ENCODE data around the gene EPN3. TPM values are rescaled to one million over a fixed set of nuclear protein-coding genes. Genes with fewer than 3 reads are reported as not detected.

The EPN3 gene
- total RNA-seq, 1 experiment from 2014 or later = 17.8 TPM

DNA sequence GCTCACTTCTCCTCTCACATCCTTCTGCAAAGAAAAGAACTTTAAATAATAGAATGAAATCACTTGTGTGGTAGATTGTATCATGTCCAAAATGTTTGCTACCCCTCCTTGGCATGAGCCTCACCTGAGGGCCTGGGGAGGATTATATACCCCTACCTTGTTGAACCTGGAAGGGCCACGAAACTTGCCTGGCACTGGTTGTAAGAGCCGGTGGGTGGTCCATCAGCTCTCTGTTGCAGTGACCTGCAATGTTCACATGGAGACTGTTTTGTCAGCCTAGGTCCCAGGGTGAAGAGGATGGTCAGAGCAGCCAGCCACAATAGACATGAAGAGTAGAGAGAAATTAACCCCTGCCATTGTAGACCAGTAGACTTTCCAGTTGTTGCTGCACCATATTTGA is 43.7 kb upstream of the EPN3 start:
- BruUV-seq (replicated peaks) = no TSS peak
- no peak for ATAC-seq
- POLR2A ChIA-PET = no interaction called here

DNA sequence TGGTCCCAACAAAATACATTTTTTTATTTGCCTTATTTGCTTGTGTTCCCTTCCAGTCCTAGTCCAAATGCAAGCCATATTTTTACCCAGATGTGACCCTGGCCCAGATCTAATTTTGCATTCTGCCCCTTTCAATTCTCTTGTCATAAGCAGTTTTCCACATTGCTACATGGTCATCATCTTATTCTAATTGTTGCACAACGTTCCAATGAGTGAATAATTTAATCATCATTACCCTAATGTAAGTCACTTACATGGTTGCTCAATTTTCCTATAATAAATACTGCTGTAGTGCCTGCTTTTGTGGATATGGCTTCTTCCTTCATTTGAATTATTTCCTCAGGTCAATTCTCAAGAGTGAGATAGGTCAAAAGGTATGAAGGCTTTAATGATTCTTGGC is 41.0 kb upstream of the EPN3 start:
- Histone ChIP-seq H3K9ac (ENCODE audit: low read length) (no peak overlapping the region), H3K36me3 (ENCODE audit: control insufficient read depth in 1 of 2, insufficient read depth in 2 of 2, low read length in 2 of 2) (no peaks in the 10 kb centered on the region), H3K4me3 (replicated peaks in 1 of 2; ENCODE audit: low read depth in 1 of 2, low read length in 2 of 2) (no peak overlapping the region), H3K9me2 (ENCODE audit: insufficient read depth) (no peaks in the 10 kb centered on the region), H3K4me2 (ENCODE audit: low read length) (no peak overlapping the region), H3K27ac (ENCODE audit: low read depth, low read length) (no peak overlapping the region), H3K4me1 (ENCODE audit: control insufficient read depth in 1 of 2, insufficient read depth in 2 of 2, low read length in 2 of 2) (peaks cover 9 to 29% of the 10 kb centered on the region in 2 experiments), H4K20me1 (ENCODE audit: insufficient read depth) (no peaks in the 10 kb centered on the region), H3K9me3 (ENCODE audit: control insufficient read depth in 1 of 2, insufficient read depth in 1 of 2, low read depth in 1 of 2, low read length in 2 of 2) (no peaks in the 10 kb centered on the region), H3K27me3 (ENCODE audit: insufficient read depth, low read length) (no peaks in the 10 kb centered on the region), H2AFZ (ENCODE audit: low read depth, low read length, poor library complexity, severe bottlenecking) (no peak overlapping the region), H3K79me2 (ENCODE audit: insufficient read depth, low read length) (no peaks in the 10 kb centered on the region)
- ATAC-seq = no peak
- intact Hi-C loops (cut with micrococcal nuclease) = no loop called here
- BruUV-seq (replicated peaks) = no TSS peak
- ChIA-PET RAD21 (ENCODE audit: low non-redundant PET in 1 of 2, low total read pairs in 2 of 2, uncharacterized antibody in 2 of 2, unreplicated experiment in 2 of 2) (no interaction called here), CTCF (interaction anchor here (0.6 to 2.5 kb wide), 2 partner anchors 10 to 132 kb away, joined by 3 to 7 read pairs; no protein-coding TSS in a partner anchor), POLR2A (no interaction called here)
- DNase-seq (ENCODE audit: low read depth, low spot score) = no peak
- TF ChIP-seq RAD21 (IDR thresholded peaks at IDR 0.05; ENCODE audit: low read depth) (no peak), EZH2phosphoT487 (IDR thresholded peaks at IDR 0.05; ENCODE audit: borderline replicate concordance) (no peak), ZNF274 (IDR thresholded peaks at IDR 0.05; ENCODE audit: low read depth, low read length) (no peak), CBX3 (IDR thresholded peaks at IDR 0.05; ENCODE audit: low read depth) (no peak), SP1 (IDR thresholded peaks at IDR 0.05; ENCODE audit: low read depth) (no peak), ELF1 (IDR thresholded peaks at IDR 0.05; ENCODE audit: borderline replicate concordance, low read depth) (no peak), FOSL1 (IDR thresholded peaks at IDR 0.05; ENCODE audit: low read depth) (no peak), YY1 (IDR thresholded peaks at IDR 0.05; ENCODE audit: extremely low read depth, insufficient replicate concordance, low read depth, low read length) (no peak), CEBPB (IDR thresholded peaks at IDR 0.05; ENCODE audit: low read depth) (no peak), ZFX (IDR thresholded peaks at IDR 0.05) (no peak), POLR2AphosphoS5 (IDR thresholded peaks at IDR 0.05; ENCODE audit: low read depth, low read length) (no peak)
- TF ChIP-seq, protein P1, sequence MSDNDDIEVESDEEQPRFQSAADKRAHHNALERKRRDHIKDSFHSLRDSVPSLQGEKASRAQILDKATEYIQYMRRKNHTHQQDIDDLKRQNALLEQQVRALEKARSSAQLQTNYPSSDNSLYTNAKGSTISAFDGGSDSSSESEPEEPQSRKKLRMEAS (IDR thresholded peaks at IDR 0.05) = no peak
- TF ChIP-seq, protein P2, sequence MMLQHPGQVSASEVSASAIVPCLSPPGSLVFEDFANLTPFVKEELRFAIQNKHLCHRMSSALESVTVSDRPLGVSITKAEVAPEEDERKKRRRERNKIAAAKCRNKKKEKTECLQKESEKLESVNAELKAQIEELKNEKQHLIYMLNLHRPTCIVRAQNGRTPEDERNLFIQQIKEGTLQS (IDR thresholded peaks at IDR 0.05) = no peak

More for the DNA sequence above, 43.7 kb upstream of the EPN3 start:
- no peak for DNase-seq (ENCODE audit: low read depth, low spot score)
- H3K9me3 ChIP-seq (ENCODE audit: control insufficient read depth in 1 of 2, insufficient read depth in 1 of 2, low read depth in 1 of 2, low read length in 2 of 2) = no peaks in the 10 kb centered on the region
- peaks cover 11 to 21% of the 10 kb centered on the region in 2 experiments for H3K36me3 ChIP-seq (ENCODE audit: control insufficient read depth in 1 of 2, insufficient read depth in 2 of 2, low read length in 2 of 2)
- no peak for TF ChIP-seq YY1 (IDR thresholded peaks at IDR 0.05; ENCODE audit: extremely low read depth, insufficient replicate concordance, low read depth, low read length)
- TF ChIP-seq, protein P3, sequence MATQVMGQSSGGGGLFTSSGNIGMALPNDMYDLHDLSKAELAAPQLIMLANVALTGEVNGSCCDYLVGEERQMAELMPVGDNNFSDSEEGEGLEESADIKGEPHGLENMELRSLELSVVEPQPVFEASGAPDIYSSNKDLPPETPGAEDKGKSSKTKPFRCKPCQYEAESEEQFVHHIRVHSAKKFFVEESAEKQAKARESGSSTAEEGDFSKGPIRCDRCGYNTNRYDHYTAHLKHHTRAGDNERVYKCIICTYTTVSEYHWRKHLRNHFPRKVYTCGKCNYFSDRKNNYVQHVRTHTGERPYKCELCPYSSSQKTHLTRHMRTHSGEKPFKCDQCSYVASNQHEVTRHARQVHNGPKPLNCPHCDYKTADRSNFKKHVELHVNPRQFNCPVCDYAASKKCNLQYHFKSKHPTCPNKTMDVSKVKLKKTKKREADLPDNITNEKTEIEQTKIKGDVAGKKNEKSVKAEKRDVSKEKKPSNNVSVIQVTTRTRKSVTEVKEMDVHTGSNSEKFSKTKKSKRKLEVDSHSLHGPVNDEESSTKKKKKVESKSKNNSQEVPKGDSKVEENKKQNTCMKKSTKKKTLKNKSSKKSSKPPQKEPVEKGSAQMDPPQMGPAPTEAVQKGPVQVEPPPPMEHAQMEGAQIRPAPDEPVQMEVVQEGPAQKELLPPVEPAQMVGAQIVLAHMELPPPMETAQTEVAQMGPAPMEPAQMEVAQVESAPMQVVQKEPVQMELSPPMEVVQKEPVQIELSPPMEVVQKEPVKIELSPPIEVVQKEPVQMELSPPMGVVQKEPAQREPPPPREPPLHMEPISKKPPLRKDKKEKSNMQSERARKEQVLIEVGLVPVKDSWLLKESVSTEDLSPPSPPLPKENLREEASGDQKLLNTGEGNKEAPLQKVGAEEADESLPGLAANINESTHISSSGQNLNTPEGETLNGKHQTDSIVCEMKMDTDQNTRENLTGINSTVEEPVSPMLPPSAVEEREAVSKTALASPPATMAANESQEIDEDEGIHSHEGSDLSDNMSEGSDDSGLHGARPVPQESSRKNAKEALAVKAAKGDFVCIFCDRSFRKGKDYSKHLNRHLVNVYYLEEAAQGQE (IDR thresholded peaks at IDR 0.05; ENCODE audit: low read depth) = no peak
- no peak for TF ChIP-seq POLR2AphosphoS5 (IDR thresholded peaks at IDR 0.05; ENCODE audit: low read depth, low read length)
- TF ChIP-seq POLR2A (IDR thresholded peaks at IDR 0.05; ENCODE audit: borderline replicate concordance, extremely low read depth, insufficient read depth, insufficient read length) = no peak
- no peak overlapping the region for H3K4me3 ChIP-seq (replicated peaks in 1 of 2; ENCODE audit: low read depth in 1 of 2, low read length in 2 of 2)
- ChIA-PET CTCF (interaction anchor here (1.0 kb wide), 1 partner anchor 364 kb away, joined by 3 read pairs; no protein-coding TSS in a partner anchor), RAD21 (ENCODE audit: low non-redundant PET in 1 of 2, low total read pairs in 2 of 2, uncharacterized antibody in 2 of 2, unreplicated experiment in 2 of 2) (no interaction called here)
- H3K4me1 ChIP-seq (ENCODE audit: control insufficient read depth in 1 of 2, insufficient read depth in 2 of 2, low read length in 2 of 2) = peaks cover 3 to 17% of the 10 kb centered on the region in 2 experiments; a peak in 3 of 4 replicates
- no peaks in the 10 kb centered on the region for H3K9me2 ChIP-seq (ENCODE audit: insufficient read depth)
- H3K27me3 ChIP-seq (ENCODE audit: insufficient read depth, low read length) = no peaks in the 10 kb centered on the region
- no peak overlapping the region for H3K4me2 ChIP-seq (ENCODE audit: low read length)
- H2AFZ ChIP-seq (ENCODE audit: low read depth, low read length, poor library complexity, severe bottlenecking) = no peak overlapping the region
- H3K9ac ChIP-seq (ENCODE audit: low read length) = no peak overlapping the region
- H3K27ac ChIP-seq (ENCODE audit: low read depth, low read length) = no peak overlapping the region
- no peaks in the 10 kb centered on the region for H3K79me2 ChIP-seq (ENCODE audit: insufficient read depth, low read length)
- intact Hi-C loops (cut with micrococcal nuclease) = no loop called here
- no peaks in the 10 kb centered on the region for H4K20me1 ChIP-seq (ENCODE audit: insufficient read depth)
